A549 (cell line): ENCODE data around the gene ZBTB20. TPM values are rescaled to one million over a fixed set of nuclear protein-coding genes. Genes with fewer than 3 reads are reported as not detected.

Source experiments
- ATAC-seq, 2 experiments: fragments of 200-7000 bp in 1 of 2; fragments of >200 bp in 1 of 2; cut with Nextera tagmentation in 1 of 2; cut with Tn5 transposase in 1 of 2; 3 replicates each; pipeline versions ENCODE4 v1.8.0 to v1.9.1; 2018 to 2020; ENCODE audit warnings: mild to moderate bottlenecking in 1 of 2, moderate library complexity in 1 of 2
- CTCF ChIA-PET: fragments of 300-600 bp; sonication (Branson Sonifier 250); formaldehyde crosslinking; extraction: SDS; loops from one replicate; lab custom pipeline; 2021; ENCODE audit warnings: antibody characterized with exemption, inconsistent platforms; lab: Yijun Ruan, JAX
- POLR2A ChIA-PET: fragments of 350-600 bp; formaldehyde crosslinking; extraction: SDS; loops from one replicate; lab custom pipeline; 2021; ENCODE audit warnings: antibody characterized with exemption, inconsistent platforms; lab: Yijun Ruan, JAX
- DNase-seq, 2 experiments: peaks; one replicate each; pipeline versions ENCODE4 v3.0.0 to v3.0.0-alpha.2; 2011 to 2016; ENCODE audit warnings: low read depth in 1 of 2, low spot score in 1 of 2
- FAIRE-seq: peaks from 2 replicates; lab custom pipeline; 2011; peaks lifted over from hg19 to GRCh38; lab: Jason Lieb, UNC
- H3K27ac ChIP-seq, 2 experiments: fragments of >200 bp; sonication (Bioruptor Twin); formaldehyde crosslinking; 3 replicates each; pipeline ENCODE4 v1.5.1; 2016 to 2017
- H3K4me1 ChIP-seq: fragments of >200 bp; sonication (Bioruptor Twin); formaldehyde crosslinking; 3 replicates; pipeline ENCODE4 v1.6.1; 2016
- H3K4me2 ChIP-seq: fragments of >200 bp; sonication (Bioruptor Twin); formaldehyde crosslinking; 3 replicates; pipeline ENCODE4 v1.6.1; 2016
- H3K4me3 ChIP-seq: fragments of >200 bp; sonication (Bioruptor Twin); formaldehyde crosslinking; 3 replicates; pipeline ENCODE4 v1.5.1; 2016
- H3K9me3 ChIP-seq: fragments of >200 bp; sonication (Bioruptor Twin); formaldehyde crosslinking; 3 replicates; pipeline ENCODE4 v1.6.1; 2016
- BHLHE40 ChIP-seq: IDR thresholded peaks from 2 replicates; pipeline ENCODE4 v1.6.1; 2012; ENCODE audit warnings: low read depth, low read length, inconsistent platforms
- CEBPB ChIP-seq, 2 experiments: fragments of >200 bp in 1 of 2; sonication (Bioruptor Twin) in 1 of 2; formaldehyde crosslinking in 1 of 2; IDR thresholded peaks; 2 replicates each; pipeline ENCODE4 v1.6.1; 2012 to 2016
- CHD4 ChIP-seq: fragments of 200-600 bp; sonication (generic); IDR thresholded peaks from 2 replicates; pipeline ENCODE4 v1.6.1; 2016; ENCODE audit warnings: antibody characterized with exemption, mild to moderate bottlenecking, borderline replicate concordance
- FOSL2 ChIP-seq, 2 experiments: fragments of 450-650 bp in 1 of 2; fragments of >200 bp in 1 of 2; sonication (Bioruptor Twin) in 1 of 2; formaldehyde crosslinking; IDR thresholded peaks; 2 replicates each; pipeline versions ENCODE4 v1.5.0 to v1.6.1; 2016 to 2020; ENCODE audit warnings: mild to moderate bottlenecking in 1 of 2, moderate library complexity in 1 of 2
- GATA3 ChIP-seq: IDR thresholded peaks from 2 replicates; pipeline ENCODE4 v1.6.1; 2012; ENCODE audit warnings: borderline replicate concordance
- HDAC2 ChIP-seq: fragments of 200-600 bp; sonication (generic); IDR thresholded peaks from 2 replicates; pipeline ENCODE4 v1.6.1; 2016
- HOXA7 ChIP-seq: fragments of 250-450 bp; sonication (Bioruptor Pico); IDR thresholded peaks from 2 replicates; pipeline ENCODE4 v1.5.0; 2020; ENCODE audit warnings: mild to moderate bottlenecking, moderate library complexity
- JUNB ChIP-seq: fragments of >200 bp; sonication (Bioruptor Twin); formaldehyde crosslinking; IDR thresholded peaks from 2 replicates; pipeline ENCODE4 v1.6.1; 2016
- NPAS2 ChIP-seq: fragments of 250-450 bp; sonication (Bioruptor Pico); IDR thresholded peaks from 2 replicates; pipeline ENCODE4 v1.8.0; 2022; ENCODE audit warnings: mild to moderate bottlenecking, moderate library complexity, borderline replicate concordance
- NR3C1 ChIP-seq: fragments of >200 bp; sonication (Bioruptor Twin); formaldehyde crosslinking; IDR thresholded peaks from 3 replicates; pipeline ENCODE4 v1.6.1; 2017
- RNF2 ChIP-seq: fragments of 200-600 bp; sonication (generic); IDR thresholded peaks from 2 replicates; pipeline ENCODE4 v1.6.1; 2016; ENCODE audit warnings: low read depth, mild to moderate bottlenecking, antibody characterized with exemption, moderate library complexity, borderline replicate concordance
- SREBF2 ChIP-seq: fragments of 450-650 bp; IDR thresholded peaks from 2 replicates; pipeline ENCODE4 v1.6.1; 2014; ENCODE audit warnings: mild to moderate bottlenecking, moderate library complexity
- ZFP36 ChIP-seq: fragments of 450-650 bp; IDR thresholded peaks from 2 replicates; pipeline ENCODE4 v1.6.1; 2014; ENCODE audit warnings: borderline replicate concordance; ENCODE audit not compliant: partially characterized antibody
- WGBS: methylation state at CpG from one replicate; pipeline ENCODE4 v1.1.6; 2017; ENCODE audit errors: missing lambda C conversion rate; 5-methylcytosine and 5-hydroxymethylcytosine counted together
- polyA plus RNA-seq, 4 experiments: library from polyadenylated mRNA; depleted of rRNA in 3 of 4; stranded (reverse); fragments of >200 nt; fragmentation: RNase III in 1 of 4; extraction: RNeasy Plus Mini Kit Qiagen cat#74134 plus additional on column Dnase treatment in 1 of 4; gene quantifications; 2 replicates in 3 of 4; 3 replicates in 1 of 4; pipeline ENCODE4 v1.2.3, GENCODE V29; 2011 to 2017
- TF ChIP-seq, protein P1 (sequence below): fragments of >200 bp; sonication (Bioruptor Twin); formaldehyde crosslinking; IDR thresholded peaks from 3 replicates; pipeline ENCODE4 v1.6.1; 2016
- TF ChIP-seq, protein P2 (sequence below): IDR thresholded peaks from 2 replicates; pipeline ENCODE4 v1.6.1; 2012
- TF ChIP-seq, protein P3 (sequence below): fragments of 250-450 bp; sonication (Bioruptor Pico); IDR thresholded peaks from 2 replicates; pipeline ENCODE4 v1.5.0; 2020; ENCODE audit warnings: low read depth, mild to moderate bottlenecking, moderate library complexity
- TF ChIP-seq, protein P4 (sequence below): IDR thresholded peaks from 2 replicates; pipeline ENCODE4 v1.6.1; 2012
- TF ChIP-seq, protein P5 (sequence below): IDR thresholded peaks from 2 replicates; pipeline ENCODE4 v1.6.1; 2012; ENCODE audit warnings: low read depth, borderline replicate concordance
- TF ChIP-seq, protein P6 (sequence below): fragments of 200-600 bp; sonication (generic); IDR thresholded peaks from 2 replicates; pipeline ENCODE4 v1.6.1; 2016; ENCODE audit warnings: antibody characterized with exemption, mild to moderate bottlenecking, moderate library complexity

ZBTB20 gene
- polyA plus RNA-seq, 2 of the 4 experiments (the other 2 are of a cell fraction) = 0.85 to 5.0 TPM

DNA sequence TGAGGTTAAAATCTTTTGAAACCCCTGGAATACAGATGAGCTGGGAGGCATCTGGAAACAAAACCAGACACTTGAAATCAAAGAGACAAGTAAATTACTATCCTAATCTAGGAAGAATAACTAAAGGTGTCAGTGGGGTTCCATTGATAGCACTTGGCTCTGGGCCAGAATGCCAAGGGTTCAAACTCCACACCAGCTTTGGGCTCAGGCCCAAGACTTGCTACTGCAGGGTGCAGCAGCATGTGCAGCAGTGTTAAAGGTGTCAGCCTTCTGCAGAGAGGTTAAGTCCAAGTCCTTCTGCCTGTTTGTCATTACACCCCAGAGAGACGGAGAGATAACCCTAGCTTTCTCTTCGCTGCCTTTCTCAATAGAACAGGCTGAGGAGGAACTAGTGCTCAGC lies 579.3 kb downstream of the ZBTB20 start (continued):
- TF ChIP-seq CHD4 = no peak

DNA sequence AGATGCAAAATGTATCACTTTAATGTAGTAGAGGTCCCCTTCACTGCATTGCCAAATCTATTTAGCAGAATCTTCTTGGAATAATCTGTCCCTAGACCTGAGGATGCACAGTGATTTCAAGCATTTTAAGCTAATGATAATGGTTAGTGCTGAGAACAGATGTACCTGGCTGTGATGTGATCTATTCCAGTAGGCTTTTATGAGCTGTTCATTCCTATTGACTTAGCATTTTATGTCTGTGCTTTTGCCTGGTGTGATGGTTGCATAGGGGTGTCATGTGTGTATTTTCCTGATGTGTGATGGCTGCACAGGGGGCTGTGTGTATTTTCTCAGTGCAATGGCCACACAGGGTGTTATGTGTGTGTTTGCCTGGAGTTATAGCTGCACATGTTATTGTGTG lies 580.3 kb downstream of the ZBTB20 start:
- CTCF ChIA-PET = interaction anchor here (1.2 to 1.5 kb wide), 2 partner anchors 12 to 19 kb away, joined by 3 read pairs; no protein-coding TSS in a partner anchor
- FAIRE-seq = no peak
- H3K4me1 ChIP-seq = no peaks in the 10 kb centered on the region

DNA sequence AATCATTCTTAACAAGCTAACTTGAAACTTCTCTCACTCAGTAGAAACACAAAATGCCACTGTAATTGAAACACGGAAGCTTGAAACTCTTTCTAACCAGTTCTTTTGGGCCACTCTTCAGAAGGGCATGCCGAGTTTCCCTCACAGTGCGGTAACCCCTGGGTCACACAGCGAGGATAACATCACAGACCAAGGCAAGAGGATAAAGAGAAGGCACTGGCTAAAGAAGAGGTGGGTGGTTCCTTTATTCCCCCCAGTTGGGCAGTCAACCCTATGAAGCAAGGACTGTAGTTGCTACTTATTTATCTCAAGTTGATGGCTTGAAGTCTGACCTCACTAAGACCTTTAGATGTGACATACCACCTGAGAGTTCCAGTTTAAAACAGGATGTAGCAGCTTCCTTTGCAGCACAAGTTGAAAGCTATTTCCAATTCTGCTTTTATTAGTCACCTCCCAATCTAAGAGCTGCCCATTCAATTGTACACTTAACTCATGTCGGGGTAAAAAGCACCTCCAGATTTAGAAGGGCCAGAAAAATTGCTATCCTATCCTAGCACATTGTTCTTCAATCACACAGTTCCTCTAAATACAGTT lies 580.8 kb downstream of the ZBTB20 start:
- Histone ChIP-seq H3K9me3 (no peaks in the 10 kb centered on the region), H3K4me2 (no peak overlapping the region), H3K4me3 (no peak overlapping the region), H3K27ac (no peak overlapping the region), H3K4me1 (no peaks in the 10 kb centered on the region)
- 97% methylated on average over 5 of the region's 5 CpGs for WGBS
- FAIRE-seq (no peak), ATAC-seq (no peak), DNase-seq (no peak)
- no peak for TF ChIP-seq HDAC2
- TF ChIP-seq, protein P1, sequence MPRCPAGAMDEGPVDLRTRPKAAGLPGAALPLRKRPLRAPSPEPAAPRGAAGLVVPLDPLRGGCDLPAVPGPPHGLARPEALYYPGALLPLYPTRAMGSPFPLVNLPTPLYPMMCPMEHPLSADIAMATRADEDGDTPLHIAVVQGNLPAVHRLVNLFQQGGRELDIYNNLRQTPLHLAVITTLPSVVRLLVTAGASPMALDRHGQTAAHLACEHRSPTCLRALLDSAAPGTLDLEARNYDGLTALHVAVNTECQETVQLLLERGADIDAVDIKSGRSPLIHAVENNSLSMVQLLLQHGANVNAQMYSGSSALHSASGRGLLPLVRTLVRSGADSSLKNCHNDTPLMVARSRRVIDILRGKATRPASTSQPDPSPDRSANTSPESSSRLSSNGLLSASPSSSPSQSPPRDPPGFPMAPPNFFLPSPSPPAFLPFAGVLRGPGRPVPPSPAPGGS = no peak
- TF ChIP-seq HOXA7 (CRISPR knock-in tag) = no peak
- no peak for TF ChIP-seq BHLHE40
- TF ChIP-seq SREBF2 = no peak
- TF ChIP-seq ZFP36 = no peak
- TF ChIP-seq, protein P2, sequence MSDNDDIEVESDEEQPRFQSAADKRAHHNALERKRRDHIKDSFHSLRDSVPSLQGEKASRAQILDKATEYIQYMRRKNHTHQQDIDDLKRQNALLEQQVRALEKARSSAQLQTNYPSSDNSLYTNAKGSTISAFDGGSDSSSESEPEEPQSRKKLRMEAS = no peak
- no peak for TF ChIP-seq FOSL2 (IDR thresholded peaks at IDR 0.05)
- no peak for TF ChIP-seq FOSL2 (CRISPR knock-in tag; IDR thresholded peaks at IDR 0.05)
- no peak for TF ChIP-seq CEBPB (IDR thresholded peaks at IDR 0.05)
- TF ChIP-seq, protein P3, sequence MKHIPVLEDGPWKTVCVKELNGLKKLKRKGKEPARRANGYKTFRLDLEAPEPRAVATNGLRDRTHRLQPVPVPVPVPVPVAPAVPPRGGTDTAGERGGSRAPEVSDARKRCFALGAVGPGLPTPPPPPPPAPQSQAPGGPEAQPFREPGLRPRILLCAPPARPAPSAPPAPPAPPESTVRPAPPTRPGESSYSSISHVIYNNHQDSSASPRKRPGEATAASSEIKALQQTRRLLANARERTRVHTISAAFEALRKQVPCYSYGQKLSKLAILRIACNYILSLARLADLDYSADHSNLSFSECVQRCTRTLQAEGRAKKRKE (CRISPR knock-in tag) = no peak
- TF ChIP-seq, protein P4, sequence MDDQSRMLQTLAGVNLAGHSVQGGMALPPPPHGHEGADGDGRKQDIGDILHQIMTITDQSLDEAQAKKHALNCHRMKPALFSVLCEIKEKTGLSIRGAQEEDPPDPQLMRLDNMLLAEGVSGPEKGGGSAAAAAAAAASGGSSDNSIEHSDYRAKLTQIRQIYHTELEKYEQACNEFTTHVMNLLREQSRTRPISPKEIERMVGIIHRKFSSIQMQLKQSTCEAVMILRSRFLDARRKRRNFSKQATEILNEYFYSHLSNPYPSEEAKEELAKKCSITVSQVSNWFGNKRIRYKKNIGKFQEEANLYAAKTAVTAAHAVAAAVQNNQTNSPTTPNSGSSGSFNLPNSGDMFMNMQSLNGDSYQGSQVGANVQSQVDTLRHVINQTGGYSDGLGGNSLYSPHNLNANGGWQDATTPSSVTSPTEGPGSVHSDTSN = no peak
- TF ChIP-seq JUNB = no peak
- ChIA-PET POLR2A (no interaction called here), CTCF (interaction anchor here (1.2 kb wide), 1 partner anchor 12 kb away, joined by 3 read pairs; no protein-coding TSS in a partner anchor)

More for the DNA sequence above, 580.3 kb downstream of the ZBTB20 start:
- H3K9me3 ChIP-seq = no peaks in the 10 kb centered on the region
- ATAC-seq (no peak), DNase-seq (no peak)
- H3K27ac ChIP-seq = no peak overlapping the region
- H3K4me3 ChIP-seq = no peak overlapping the region
- no peak overlapping the region for H3K4me2 ChIP-seq
- POLR2A ChIA-PET = no interaction called here
- TF ChIP-seq GATA3 = no peak
- TF ChIP-seq, protein P5, sequence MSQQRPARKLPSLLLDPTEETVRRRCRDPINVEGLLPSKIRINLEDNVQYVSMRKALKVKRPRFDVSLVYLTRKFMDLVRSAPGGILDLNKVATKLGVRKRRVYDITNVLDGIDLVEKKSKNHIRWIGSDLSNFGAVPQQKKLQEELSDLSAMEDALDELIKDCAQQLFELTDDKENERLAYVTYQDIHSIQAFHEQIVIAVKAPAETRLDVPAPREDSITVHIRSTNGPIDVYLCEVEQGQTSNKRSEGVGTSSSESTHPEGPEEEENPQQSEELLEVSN = no peak
- TF ChIP-seq RNF2 = no peak
- TF ChIP-seq, protein P6, sequence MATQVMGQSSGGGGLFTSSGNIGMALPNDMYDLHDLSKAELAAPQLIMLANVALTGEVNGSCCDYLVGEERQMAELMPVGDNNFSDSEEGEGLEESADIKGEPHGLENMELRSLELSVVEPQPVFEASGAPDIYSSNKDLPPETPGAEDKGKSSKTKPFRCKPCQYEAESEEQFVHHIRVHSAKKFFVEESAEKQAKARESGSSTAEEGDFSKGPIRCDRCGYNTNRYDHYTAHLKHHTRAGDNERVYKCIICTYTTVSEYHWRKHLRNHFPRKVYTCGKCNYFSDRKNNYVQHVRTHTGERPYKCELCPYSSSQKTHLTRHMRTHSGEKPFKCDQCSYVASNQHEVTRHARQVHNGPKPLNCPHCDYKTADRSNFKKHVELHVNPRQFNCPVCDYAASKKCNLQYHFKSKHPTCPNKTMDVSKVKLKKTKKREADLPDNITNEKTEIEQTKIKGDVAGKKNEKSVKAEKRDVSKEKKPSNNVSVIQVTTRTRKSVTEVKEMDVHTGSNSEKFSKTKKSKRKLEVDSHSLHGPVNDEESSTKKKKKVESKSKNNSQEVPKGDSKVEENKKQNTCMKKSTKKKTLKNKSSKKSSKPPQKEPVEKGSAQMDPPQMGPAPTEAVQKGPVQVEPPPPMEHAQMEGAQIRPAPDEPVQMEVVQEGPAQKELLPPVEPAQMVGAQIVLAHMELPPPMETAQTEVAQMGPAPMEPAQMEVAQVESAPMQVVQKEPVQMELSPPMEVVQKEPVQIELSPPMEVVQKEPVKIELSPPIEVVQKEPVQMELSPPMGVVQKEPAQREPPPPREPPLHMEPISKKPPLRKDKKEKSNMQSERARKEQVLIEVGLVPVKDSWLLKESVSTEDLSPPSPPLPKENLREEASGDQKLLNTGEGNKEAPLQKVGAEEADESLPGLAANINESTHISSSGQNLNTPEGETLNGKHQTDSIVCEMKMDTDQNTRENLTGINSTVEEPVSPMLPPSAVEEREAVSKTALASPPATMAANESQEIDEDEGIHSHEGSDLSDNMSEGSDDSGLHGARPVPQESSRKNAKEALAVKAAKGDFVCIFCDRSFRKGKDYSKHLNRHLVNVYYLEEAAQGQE = no peak
- no peak for TF ChIP-seq NPAS2 (CRISPR knock-in tag)
- TF ChIP-seq FOSL2 (IDR thresholded peaks at IDR 0.05) = no peak
- no peak for TF ChIP-seq FOSL2 (CRISPR knock-in tag; IDR thresholded peaks at IDR 0.05)
- TF ChIP-seq NR3C1 = no peak
- no peak for TF ChIP-seq CEBPB (IDR thresholded peaks at IDR 0.05)
- TF ChIP-seq, all 56 proteins: peak for 0
